CD14-positive monocyte (primary cell): Measurements from ENCODE around the gene NACA2. TPM values are rescaled to one million over a fixed set of nuclear protein-coding genes. Genes with fewer than 3 reads are reported as not detected.

ENCODE experiments used
- DNase-seq, 3 donors: peaks; one replicate each; pipeline ENCODE4 v3.0.0-alpha.2; 2011 to 2022
- H2AFZ ChIP-seq: 2 replicates; pipeline ENCODE4 v1.6.0; 2012; ENCODE audit warnings: mild to moderate bottlenecking, low read depth, low read length, inconsistent platforms; ENCODE audit not compliant: insufficient read depth, poor library complexity, severe bottlenecking
- H3K27ac ChIP-seq, 2 donors: 1 replicate in 1 of 2; 2 replicates in 1 of 2; pipeline ENCODE4 v1.5.1; 2012 to 2013; ENCODE audit warnings: low read length in 2 of 2, control low read depth in 1 of 2, inconsistent platforms in 1 of 2, low read depth in 1 of 2, mild to moderate bottlenecking in 1 of 2
- H3K27me3 ChIP-seq, 2 donors: one replicate each; pipeline versions ENCODE4 v1.6.0 to v1.6.1; 2011 to 2013; ENCODE audit warnings: low read length in 2 of 2; ENCODE audit not compliant: control insufficient read depth in 2 of 2, insufficient read depth in 2 of 2
- H3K36me3 ChIP-seq, 2 donors: replicated peaks in 1 of 2; 1 replicate in 1 of 2; 2 replicates in 1 of 2; pipeline versions ENCODE4 v1.5.1 to v1.6.1; 2012 to 2013; ENCODE audit warnings: low read length in 2 of 2, control low read depth in 1 of 2, inconsistent platforms in 1 of 2, mild to moderate bottlenecking in 1 of 2; ENCODE audit not compliant: insufficient read depth in 2 of 2, control insufficient read depth in 1 of 2
- H3K4me1 ChIP-seq, 2 donors: 1 replicate in 1 of 2; 2 replicates in 1 of 2; pipeline versions ENCODE4 v1.5.1 to v1.6.1; 2012 to 2013; ENCODE audit warnings: low read length in 2 of 2, control low read depth in 1 of 2, inconsistent platforms in 1 of 2, mild to moderate bottlenecking in 1 of 2, moderate library complexity in 1 of 2; ENCODE audit not compliant: insufficient read depth in 2 of 2, control insufficient read depth in 1 of 2
- H3K4me2 ChIP-seq: replicated peaks from 2 replicates; pipeline ENCODE3; 2012; ENCODE audit warnings: low read length, moderate library complexity, mild to moderate bottlenecking; ENCODE audit not compliant: poor library complexity, severe bottlenecking; ENCODE audit errors: extremely low read depth
- H3K4me3 ChIP-seq, 3 experiments: fragments of 200-600 bp in 1 of 3; sonication (generic) in 1 of 3; replicated peaks in 1 of 3; 1 replicate in 2 of 3; 2 replicates in 1 of 3; pipeline ENCODE4 v1.5.1; 2011 to 2013; ENCODE audit warnings: low read length in 3 of 3, mild to moderate bottlenecking in 3 of 3, control low read depth in 2 of 3, low read depth in 2 of 3, inconsistent platforms in 1 of 3, moderate library complexity in 1 of 3
- H3K79me2 ChIP-seq: 2 replicates; pipeline ENCODE4 v1.6.0; 2012; ENCODE audit warnings: mild to moderate bottlenecking, control low read depth, inconsistent platforms, low read length, moderate library complexity; ENCODE audit not compliant: insufficient read depth
- H3K9ac ChIP-seq: 2 replicates; pipeline ENCODE4 v1.6.0; 2017; ENCODE audit warnings: low read length, mild to moderate bottlenecking; ENCODE audit not compliant: insufficient read depth, poor library complexity, severe bottlenecking
- H3K9me3 ChIP-seq, 2 donors: replicated peaks in 1 of 2; 1 replicate in 1 of 2; 2 replicates in 1 of 2; pipeline versions ENCODE4 v1.5.1 to v1.6.1; 2012 to 2013; ENCODE audit warnings: low read length in 2 of 2, control low read depth in 1 of 2; ENCODE audit not compliant: control insufficient read depth in 1 of 2, insufficient read depth in 1 of 2
- H4K20me1 ChIP-seq: 2 replicates; pipeline ENCODE4 v1.6.0; 2012; ENCODE audit warnings: mild to moderate bottlenecking, low read length, control low read depth, moderate library complexity; ENCODE audit not compliant: insufficient read depth
- H3K27ac Mint-ChIP-seq, 7 donors: one replicate each; pipeline ENCODE4 v1.8.0; 2020; ENCODE audit warnings: mild to moderate bottlenecking in 7 of 7, mixed read lengths in 7 of 7, moderate library complexity in 6 of 7, inconsistent platforms in 2 of 7
- H3K27me3 Mint-ChIP-seq, 3 donors: one replicate each; pipeline ENCODE4 v1.8.0; 2021 to 2022; ENCODE audit warnings: low read depth in 3 of 3, mild to moderate bottlenecking in 3 of 3, mixed read lengths in 3 of 3, moderate library complexity in 3 of 3, inconsistent platforms in 1 of 3
- H3K36me3 Mint-ChIP-seq, 2 donors: one replicate each; pipeline ENCODE4 v1.8.0; 2020; ENCODE audit warnings: mixed read lengths in 2 of 2, inconsistent platforms in 1 of 2, mild to moderate bottlenecking in 1 of 2
- H3K4me1 Mint-ChIP-seq: one replicate; pipeline ENCODE4 v1.8.0; 2020; ENCODE audit warnings: mild to moderate bottlenecking, mixed read lengths
- H3K4me3 Mint-ChIP-seq, 2 donors: one replicate each; pipeline ENCODE4 v1.8.0; 2020; ENCODE audit warnings: mild to moderate bottlenecking in 2 of 2, mixed read lengths in 2 of 2, moderate library complexity in 1 of 2
- H3K9me3 Mint-ChIP-seq, 7 donors: one replicate each; pipeline ENCODE4 v1.8.0; 2020 to 2022; ENCODE audit warnings: mixed read lengths in 7 of 7, mild to moderate bottlenecking in 6 of 7, moderate library complexity in 6 of 7, inconsistent platforms in 2 of 7
- CTCF ChIP-seq: fragments of 200-600 bp; IDR thresholded peaks from one replicate; pipeline ENCODE4 v1.8.0; 2022; ENCODE audit warnings: antibody characterized with exemption, mild to moderate bottlenecking
- WGBS: methylation state at CpG from one replicate; pipeline ENCODE4 v1.1.5; 2013; ENCODE audit warnings: missing lambda C conversion rate; ENCODE audit not compliant: insufficient coverage; 5-methylcytosine and 5-hydroxymethylcytosine counted together
- intact Hi-C, 2 donors: fragments of 100-400 bp; cut with micrococcal nuclease; formaldehyde crosslinking; loops; one replicate each; pipeline versions ENCODE4 v1.15.0 to v1.15.1; 2023
- polyA plus RNA-seq, 3 donors: library from polyadenylated mRNA; depleted of rRNA in 1 of 3; unstranded in 2 of 3; stranded (reverse) in 1 of 3; fragments of 300-500 nt in 2 of 3; fragments of >200 nt in 1 of 3; fragmentation: Illumina TruSeq in 2 of 3; gene quantifications; 1 replicate in 2 of 3; 2 replicates in 1 of 3; pipeline ENCODE4 v1.2.3, GENCODE V29; 2012 to 2021

NACA2 gene
- polyA plus RNA-seq, 3 donors = not detected

GRCh38 chr17:61560071-61560470 is 30.9 kb downstream of the NACA2 start:
- no peaks in the 10 kb centered on the region for H3K79me2 ChIP-seq
- Mint-ChIP-seq H3K9me3 (peaks cover 0 to 2% (median 0%) of the 10 kb centered on the region in 7 donors), H3K4me1 (no peaks in the 10 kb centered on the region), H3K27me3 (peaks cover 12 to 15% (median 13%) of the 10 kb centered on the region in 3 donors), H3K4me3 (no peak overlapping the region), H3K36me3 (no peaks in the 10 kb centered on the region), H3K27ac (no peak overlapping the region)
- WGBS = 100% methylated on average over 4 of the region's 6 CpGs
- H3K36me3 ChIP-seq = no peaks in the 10 kb centered on the region
- TF ChIP-seq CTCF = no peak
- H3K4me1 ChIP-seq = no peaks in the 10 kb centered on the region
- DNase-seq = no peak
- H3K27ac ChIP-seq = no peak overlapping the region
- no peak overlapping the region for H3K4me2 ChIP-seq
- peaks cover 8 to 11% of the 10 kb centered on the region in 2 donors for H3K27me3 ChIP-seq
- H4K20me1 ChIP-seq = no peaks in the 10 kb centered on the region
- intact Hi-C loops = no loop called here
- H2AFZ ChIP-seq = no peak overlapping the region
- no peak overlapping the region for H3K4me3 ChIP-seq
- H3K9me3 ChIP-seq = no peaks in the 10 kb centered on the region
- H3K9ac ChIP-seq = no peak overlapping the region

- no peaks in the 10 kb centered on the region for H3K36me3 Mint-ChIP-seq
- Histone ChIP-seq H3K36me3 (no peaks in the 10 kb centered on the region), H3K27me3 (peaks cover 8 to 11% of the 10 kb centered on the region in 2 donors), H4K20me1 (no peaks in the 10 kb centered on the region), H3K27ac (no peak overlapping the region), H3K79me2 (no peaks in the 10 kb centered on the region), H2AFZ (no peak overlapping the region), H3K9ac (no peak overlapping the region), H3K4me1 (no peaks in the 10 kb centered on the region), H3K4me2 (no peak overlapping the region), H3K4me3 (no peak overlapping the region), H3K9me3 (no peaks in the 10 kb centered on the region)
- no peak for TF ChIP-seq CTCF
- DNase-seq = no peak
- no peaks in the 10 kb centered on the region for H3K4me1 Mint-ChIP-seq
- H3K27me3 Mint-ChIP-seq = peaks cover 11 to 22% (median 18%) of the 10 kb centered on the region in 3 donors
- no peaks in the 10 kb centered on the region for H3K9me3 Mint-ChIP-seq
- H3K4me3 Mint-ChIP-seq = no peak overlapping the region
- H3K27ac Mint-ChIP-seq = no peak overlapping the region
- 67% methylated on average over 1 of the region's 10 CpGs for WGBS
- intact Hi-C loops = loop anchor here (10.0 kb wide), 1 partner anchor 142 kb away; no protein-coding TSS in a partner anchor
Measured at GRCh38 chr17:61556224-61557188, 34.5 kb downstream of the NACA2 start.
